Measurements from ENCODE around the gene HHAT.
"Not testable (repeated sequence)": the region's sequence is repeated elsewhere in the genome, so short reads cannot be mapped to it uniquely, and the experiment has no call there.

Gene HHAT

DNA sequence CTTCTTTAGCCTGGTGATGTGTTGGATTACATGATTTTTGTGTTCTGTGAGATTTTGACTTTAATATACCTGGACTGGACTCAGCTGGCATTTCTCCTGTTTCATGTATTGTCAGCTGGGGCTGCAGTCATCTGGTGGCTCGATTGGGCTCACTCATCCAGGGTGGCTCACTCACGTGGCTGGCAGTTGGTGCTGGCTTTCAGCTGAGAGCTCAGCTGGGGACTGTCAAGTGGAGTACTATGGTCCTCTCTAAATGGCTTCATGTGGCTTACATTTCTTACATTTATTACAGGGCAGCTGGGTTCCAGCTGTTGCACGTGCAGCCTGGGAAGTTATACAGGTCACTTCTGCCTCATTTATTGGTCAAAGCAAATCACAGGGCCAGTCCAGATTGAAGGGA lies 22.8 kb downstream of the HHAT start:
- TF ChIP-seq, protein P1, sequence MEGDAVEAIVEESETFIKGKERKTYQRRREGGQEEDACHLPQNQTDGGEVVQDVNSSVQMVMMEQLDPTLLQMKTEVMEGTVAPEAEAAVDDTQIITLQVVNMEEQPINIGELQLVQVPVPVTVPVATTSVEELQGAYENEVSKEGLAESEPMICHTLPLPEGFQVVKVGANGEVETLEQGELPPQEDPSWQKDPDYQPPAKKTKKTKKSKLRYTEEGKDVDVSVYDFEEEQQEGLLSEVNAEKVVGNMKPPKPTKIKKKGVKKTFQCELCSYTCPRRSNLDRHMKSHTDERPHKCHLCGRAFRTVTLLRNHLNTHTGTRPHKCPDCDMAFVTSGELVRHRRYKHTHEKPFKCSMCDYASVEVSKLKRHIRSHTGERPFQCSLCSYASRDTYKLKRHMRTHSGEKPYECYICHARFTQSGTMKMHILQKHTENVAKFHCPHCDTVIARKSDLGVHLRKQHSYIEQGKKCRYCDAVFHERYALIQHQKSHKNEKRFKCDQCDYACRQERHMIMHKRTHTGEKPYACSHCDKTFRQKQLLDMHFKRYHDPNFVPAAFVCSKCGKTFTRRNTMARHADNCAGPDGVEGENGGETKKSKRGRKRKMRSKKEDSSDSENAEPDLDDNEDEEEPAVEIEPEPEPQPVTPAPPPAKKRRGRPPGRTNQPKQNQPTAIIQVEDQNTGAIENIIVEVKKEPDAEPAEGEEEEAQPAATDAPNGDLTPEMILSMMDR (conservative IDR thresholded peaks at IDR 0.05; ENCODE audit: low read length), result no peak
- DNase-seq (ENCODE audit: low read depth), result no peak
- H3K4me3 ChIP-seq (ENCODE audit: low read length), result no peak overlapping the region

DNA sequence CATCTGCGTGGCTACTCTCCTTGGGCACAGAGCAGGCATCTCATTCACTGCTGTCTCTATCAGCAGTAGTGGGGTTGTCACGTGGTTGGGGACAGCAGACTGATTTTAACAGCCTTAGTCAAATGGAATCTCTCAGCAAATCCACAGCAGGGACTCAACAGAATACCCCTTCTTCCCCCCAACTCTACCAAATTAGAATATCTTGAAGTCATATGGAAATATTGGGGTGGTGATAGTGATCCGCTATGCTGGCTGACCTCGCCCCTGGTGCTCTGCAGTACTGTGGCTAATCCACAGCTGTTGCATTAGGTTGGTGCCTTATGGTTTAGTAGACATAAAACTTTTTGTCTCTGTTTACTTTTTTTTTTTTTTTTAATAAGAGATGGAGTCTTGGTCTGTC lies 23.9 kb downstream of the HHAT start:
- TF ChIP-seq, protein P1 (conservative IDR thresholded peaks at IDR 0.05; ENCODE audit: low read length), result no peak
- no peak overlapping the region for H3K4me3 ChIP-seq (ENCODE audit: low read length)
- no peak for DNase-seq (ENCODE audit: low read depth)

DNA sequence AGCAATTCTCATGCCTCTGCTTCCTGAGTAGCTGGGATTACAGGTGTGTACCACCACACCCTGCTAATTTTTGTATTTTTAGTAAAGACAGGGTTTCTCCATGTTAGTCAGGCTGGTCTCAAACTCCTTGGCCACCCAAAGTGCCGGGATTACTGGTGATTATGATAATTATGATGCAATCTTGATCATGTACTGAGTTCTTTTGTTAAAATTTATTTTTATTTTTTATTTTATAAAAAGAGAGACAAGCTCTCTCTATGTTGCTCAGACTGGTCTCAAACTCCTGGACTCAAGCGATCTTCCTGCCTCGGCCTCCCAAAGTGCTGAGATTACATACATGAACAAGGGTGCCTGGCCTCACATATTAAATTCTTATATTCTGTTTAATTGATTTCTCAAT lies 25.6 kb downstream of the HHAT start:
- not testable (repeated sequence) for DNase-seq (ENCODE audit: low read depth); H3K4me3 ChIP-seq (ENCODE audit: low read length)

DNA sequence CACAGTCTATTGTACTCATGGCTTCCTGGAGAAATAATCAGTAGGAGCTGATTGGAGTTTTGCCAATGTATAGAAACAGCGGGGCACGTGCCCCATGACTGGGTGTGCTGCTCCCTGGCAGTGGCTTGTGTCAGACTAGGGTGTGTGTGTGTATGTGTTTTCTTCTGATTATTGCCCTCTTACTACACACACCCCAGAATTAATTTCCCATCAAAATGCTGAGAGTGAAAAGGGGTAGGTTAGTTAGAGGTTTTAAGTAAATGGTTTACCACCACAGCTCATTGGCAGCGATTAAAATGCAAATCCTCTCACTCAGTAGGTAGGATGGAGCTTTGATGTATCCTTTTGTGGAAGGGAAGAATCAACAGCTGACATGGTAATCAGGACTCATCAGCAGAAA lies 29.9 kb downstream of the HHAT start:
- no peak for DNase-seq (ENCODE audit: low read depth)
- TF ChIP-seq, protein P1 (conservative IDR thresholded peaks at IDR 0.05; ENCODE audit: low read length), result no peak
- no peak overlapping the region for H3K4me3 ChIP-seq (ENCODE audit: low read length)

DNA sequence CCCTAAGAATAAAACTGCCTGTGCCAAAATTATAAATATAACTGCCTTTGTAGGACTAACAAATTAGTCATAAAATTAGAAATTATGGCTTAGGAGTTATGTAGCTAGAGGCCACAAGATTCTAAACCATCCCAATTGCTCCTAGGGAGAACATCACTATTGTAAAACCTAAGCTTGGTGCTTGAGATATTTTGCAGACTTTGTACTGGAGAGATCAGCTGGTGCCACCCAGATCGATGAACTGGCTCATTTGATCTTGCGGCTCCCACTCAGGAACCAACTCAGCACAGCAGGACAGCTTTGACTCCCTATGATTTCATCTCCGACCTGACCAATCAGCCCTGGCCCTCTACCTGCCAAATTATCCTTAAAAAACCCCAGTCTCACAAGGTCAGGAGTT lies 30.6 kb downstream of the HHAT start:
- no peak overlapping the region for H3K4me3 ChIP-seq (ENCODE audit: low read length)
- no peak for DNase-seq (ENCODE audit: low read depth)
- TF ChIP-seq, protein P1 (conservative IDR thresholded peaks at IDR 0.05; ENCODE audit: low read length), result no peak

DNA sequence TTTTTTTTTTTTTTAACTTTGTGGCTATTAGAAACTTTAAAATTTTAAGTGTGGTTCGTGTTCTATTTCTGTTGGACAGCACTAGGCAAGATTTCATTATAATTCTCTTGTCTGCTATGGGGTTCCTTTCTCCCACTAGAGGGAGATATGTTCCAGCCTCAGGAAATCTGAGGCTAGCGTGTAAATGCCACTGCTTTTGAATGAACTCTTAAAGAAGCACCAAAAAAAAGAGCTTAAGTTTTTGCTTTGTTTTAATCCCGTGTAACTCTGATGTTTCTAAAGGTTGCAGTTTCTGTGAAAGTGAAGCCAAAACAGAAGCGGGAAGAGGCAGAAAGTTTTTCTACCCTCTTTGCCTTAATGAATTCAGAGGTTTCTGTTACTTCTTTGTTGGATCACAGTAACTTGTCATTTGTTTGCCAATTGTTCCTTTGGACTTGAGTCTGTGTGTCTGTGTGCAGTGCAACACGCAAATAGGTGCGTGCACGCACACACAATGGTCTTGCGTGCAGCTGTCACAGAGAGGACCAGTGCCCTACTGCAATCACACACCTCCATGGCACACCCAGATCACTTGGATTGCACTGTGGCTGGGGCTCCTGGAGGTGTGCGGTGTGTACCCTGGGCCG lies 32.3 kb downstream of the HHAT start:
- DNase-seq (ENCODE audit: low read depth), result peak; percentile 72
- no peak overlapping the region for H3K4me3 ChIP-seq (ENCODE audit: low read length)
- TF ChIP-seq, protein P1 (conservative IDR thresholded peaks at IDR 0.05; ENCODE audit: low read length), result peak; percentile 88

DNA sequence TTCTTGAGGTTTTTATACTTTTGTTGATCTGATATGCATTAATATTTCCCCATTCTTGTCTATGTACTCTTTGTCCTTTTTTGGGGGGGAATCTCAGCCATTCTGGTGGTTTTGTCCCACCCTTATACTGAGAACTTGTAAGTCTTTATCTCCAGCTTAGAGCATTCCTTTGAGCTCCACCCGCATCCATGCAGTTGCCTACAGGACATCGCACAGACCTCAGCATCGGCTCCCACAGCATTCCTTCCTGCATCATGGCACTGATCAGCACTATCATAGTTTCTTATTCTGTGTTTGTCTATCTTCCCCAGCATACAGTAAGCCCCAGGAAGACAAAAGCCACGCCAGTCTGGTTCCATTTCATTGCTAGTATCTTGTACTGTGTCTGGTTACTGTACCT lies 33.0 kb downstream of the HHAT start:
- DNase-seq (ENCODE audit: low read depth), result no peak
- no peak overlapping the region for H3K4me3 ChIP-seq (ENCODE audit: low read length)
- TF ChIP-seq, protein P1 (conservative IDR thresholded peaks at IDR 0.05; ENCODE audit: low read length), result no peak

DNA sequence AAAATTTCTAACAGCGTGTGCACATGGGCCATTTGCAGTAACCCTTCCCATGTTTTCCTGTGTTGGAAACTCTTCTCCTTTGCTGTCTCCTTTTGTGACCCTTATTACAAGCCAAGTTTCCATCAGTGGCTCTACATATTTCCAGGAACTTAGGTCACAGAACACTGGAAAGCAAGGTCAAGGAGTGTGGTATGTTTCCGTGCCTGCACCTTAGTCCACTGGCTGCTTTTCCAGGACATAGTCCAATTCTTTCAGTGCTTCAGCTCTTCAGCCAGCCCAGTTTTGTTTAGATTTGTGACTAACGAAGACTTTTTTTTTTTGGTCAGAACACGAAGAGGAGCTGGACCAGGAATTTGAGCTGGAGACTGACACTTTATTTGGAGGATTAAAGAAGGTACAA lies 33.8 kb downstream of the HHAT start:
- no peak overlapping the region for H3K4me3 ChIP-seq (ENCODE audit: low read length)
- TF ChIP-seq, protein P1 (conservative IDR thresholded peaks at IDR 0.05; ENCODE audit: low read length), result no peak
- DNase-seq (ENCODE audit: low read depth), result peak; percentile 70

All from AG10803 (cell line).